DOHH2 (cell line): ENCODE data around the gene POLDIP3.

Experiments used
- CTCF ChIP-seq: fragments of 200-600 bp; sonication (generic); IDR thresholded peaks from one replicate; pipeline ENCODE4 v1.5.1; 2014; ENCODE audit warnings: antibody characterized with exemption, mild to moderate bottlenecking, low read depth, low read length; ENCODE audit not compliant: poor library complexity, severe bottlenecking
- EZH2phosphoT487 ChIP-seq: fragments of 200-600 bp; sonication (generic); IDR thresholded peaks from 2 replicates; pipeline ENCODE4 v1.6.1; 2017; ENCODE audit warnings: borderline replicate concordance, mild to moderate bottlenecking, antibody characterized with exemption, low read length, moderate library complexity, mixed read lengths

- TF ChIP-seq CTCF (no peak), EZH2phosphoT487 (no peak)
Measured at GRCh38 chr22:42615092-42615859, 593 bp upstream of the POLDIP3 start.
